Uterus (tissue), 4 donors: ENCODE data around the gene NTNG1. TPM values are rescaled to one million over a fixed set of nuclear protein-coding genes. Genes with fewer than 3 reads are reported as not detected.

ENCODE experiments used
- DNase-seq, 2 donors: peaks; one replicate each; pipeline ENCODE4 v3.0.0-alpha.2; 2019 to 2020
- H3K27ac ChIP-seq, 2 donors: fragments of 200-600 bp; sonication (generic); 1 replicate in 1 of 2; 2 replicates in 1 of 2; pipeline ENCODE4 v1.5.1; 2016 to 2018
- H3K27me3 ChIP-seq, 2 donors: fragments of 200-600 bp; sonication (generic); one replicate each; pipeline ENCODE4 v1.5.1; 2018 to 2019; ENCODE audit warnings: control low read depth in 1 of 2
- H3K36me3 ChIP-seq, 2 donors: fragments of 200-600 bp; sonication (generic); one replicate each; pipeline ENCODE4 v1.5.1; 2019; ENCODE audit warnings: control low read depth in 1 of 2
- H3K4me1 ChIP-seq, 2 donors: fragments of 200-600 bp; sonication (generic); one replicate each; pipeline ENCODE4 v1.5.1; 2018 to 2019; ENCODE audit warnings: control low read depth in 1 of 2
- H3K4me3 ChIP-seq, 2 donors: fragments of 200-600 bp; sonication (generic); 1 replicate in 1 of 2; 2 replicates in 1 of 2; pipeline ENCODE4 v1.5.1; 2018 to 2019; ENCODE audit warnings: mild to moderate bottlenecking in 1 of 2
- H3K9me3 ChIP-seq, 2 donors: fragments of 200-600 bp; sonication (generic); one replicate each; pipeline ENCODE4 v1.5.1; 2019; ENCODE audit warnings: control low read depth in 1 of 2
- CTCF ChIP-seq, 4 experiments: fragments of 200-600 bp in 2 of 4; fragments of 450-650 bp in 2 of 4; sonication (generic) in 2 of 4; IDR thresholded peaks; one replicate each; pipeline ENCODE4 v1.5.1; 2016 to 2019; ENCODE audit warnings: antibody characterized with exemption in 4 of 4, mild to moderate bottlenecking in 2 of 4, moderate library complexity in 1 of 4
- POLR2A ChIP-seq, 2 donors: fragments of 450-650 bp; IDR thresholded peaks; one replicate each; pipeline ENCODE4 v1.6.1; 2016; ENCODE audit warnings: antibody characterized with exemption in 2 of 2, mild to moderate bottlenecking in 1 of 2, moderate library complexity in 1 of 2
- intact Hi-C: fragments of 100-400 bp; cut with DNase I; formaldehyde crosslinking; loops from one replicate; pipeline ENCODE4 v1.15.1; 2023; ENCODE audit warnings: low total_unique reads
- total RNA-seq, 4 donors: library from RNA; depleted of rRNA in 3 of 4; stranded (reverse); fragments of >200 nt in 3 of 4; gene quantifications; one replicate each; pipeline versions ENCODE4 v1.1.0 to v1.2.4, GENCODE V29; 2014 to 2023
- donor health status: DM: yes; HTN: yes; CAD: no.

NTNG1 gene
- total RNA-seq, 4 donors from 2014 or later = 1.2 to 11.9 TPM; not detected in 2

GRCh38 chr1:107151295-107151694, 10.5 kb downstream of the NTNG1 start:
- no peaks in the 10 kb centered on the region for H3K36me3 ChIP-seq
- no peaks in the 10 kb centered on the region for H3K4me1 ChIP-seq
- intact Hi-C loops = no loop called here
- TF ChIP-seq POLR2A (IDR thresholded peaks at IDR 0.05) = no peak
- TF ChIP-seq CTCF (IDR thresholded peaks at IDR 0.05) = no peak
- H3K27me3 ChIP-seq = no peaks in the 10 kb centered on the region
- H3K9me3 ChIP-seq = no peaks in the 10 kb centered on the region
- DNase-seq = no peak
- no peak overlapping the region for H3K27ac ChIP-seq
- H3K4me3 ChIP-seq = no peak overlapping the region

- Histone ChIP-seq H3K27me3 (no peaks in the 10 kb centered on the region), H3K4me1 (no peaks in the 10 kb centered on the region), H3K9me3 (no peaks in the 10 kb centered on the region), H3K27ac (no peak overlapping the region), H3K4me3 (no peak overlapping the region), H3K36me3 (no peaks in the 10 kb centered on the region)
- TF ChIP-seq POLR2A (IDR thresholded peaks at IDR 0.05) (no peak), CTCF (IDR thresholded peaks at IDR 0.05) (no peak)
- DNase-seq = no peak
- intact Hi-C loops = no loop called here
These were observed 11.6 kb downstream of the NTNG1 start for GRCh38 chr1:107152395-107152794.

GRCh38 chr1:107153014-107153413, 12.2 kb downstream of the NTNG1 start:
- intact Hi-C loops = no loop called here

DNA sequence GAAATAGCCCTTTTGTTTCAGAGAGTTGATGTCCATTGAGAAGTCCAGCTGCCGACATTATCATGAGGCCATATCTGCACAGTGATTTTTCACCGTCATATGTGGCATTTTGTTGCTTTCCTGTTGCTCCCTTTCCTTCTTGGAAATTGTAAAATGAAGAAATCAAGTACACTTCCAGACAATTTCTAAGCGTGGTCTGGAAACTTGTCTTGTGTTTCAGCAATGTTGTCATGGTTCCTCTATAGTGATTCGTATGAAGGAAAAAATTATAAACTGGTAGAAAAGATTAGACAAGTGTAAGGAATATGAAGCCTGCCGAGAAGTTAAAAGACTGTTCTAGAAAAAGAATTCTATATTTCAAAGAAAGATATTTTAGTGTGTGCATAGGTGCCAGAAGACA, 17.7 kb downstream of the NTNG1 start:
- H3K27me3 ChIP-seq = no peaks in the 10 kb centered on the region
- no peaks in the 10 kb centered on the region for H3K36me3 ChIP-seq
- intact Hi-C loops = no loop called here
- no peak overlapping the region for H3K27ac ChIP-seq
- no peaks in the 10 kb centered on the region for H3K4me1 ChIP-seq
- DNase-seq = no peak
- H3K4me3 ChIP-seq = no peak overlapping the region
- TF ChIP-seq CTCF (IDR thresholded peaks at IDR 0.05) (no peak), POLR2A (IDR thresholded peaks at IDR 0.05) (no peak)
- H3K9me3 ChIP-seq = no peaks in the 10 kb centered on the region

More at GRCh38 chr1:107153014-107153413, 12.2 kb downstream of the NTNG1 start:
- Histone ChIP-seq H3K4me1 (no peaks in the 10 kb centered on the region), H3K36me3 (no peaks in the 10 kb centered on the region), H3K27ac (no peak overlapping the region), H3K4me3 (no peak overlapping the region), H3K27me3 (no peaks in the 10 kb centered on the region), H3K9me3 (no peaks in the 10 kb centered on the region)
- DNase-seq = no peak
- TF ChIP-seq CTCF (IDR thresholded peaks at IDR 0.05) = no peak
- TF ChIP-seq POLR2A (IDR thresholded peaks at IDR 0.05) = no peak

GRCh38 chr1:107158991-107159390, 18.2 kb downstream of the NTNG1 start:
- H3K4me3 ChIP-seq = no peak overlapping the region
- intact Hi-C loops = no loop called here
- no peaks in the 10 kb centered on the region for H3K4me1 ChIP-seq
- H3K27ac ChIP-seq = no peak overlapping the region
- DNase-seq = no peak
- H3K27me3 ChIP-seq = no peaks in the 10 kb centered on the region
- no peaks in the 10 kb centered on the region for H3K36me3 ChIP-seq
- TF ChIP-seq POLR2A (IDR thresholded peaks at IDR 0.05) = no peak
- no peak for TF ChIP-seq CTCF (IDR thresholded peaks at IDR 0.05)
- no peaks in the 10 kb centered on the region for H3K9me3 ChIP-seq
